D721Med (cell line): ENCODE results near the gene EIF2S2.
"Not testable (repeated sequence)": the region's sequence is repeated elsewhere in the genome, so short reads cannot be mapped to it uniquely, and the experiment has no call there.

ENCODE experiments used
- DNase-seq: peaks from one replicate; pipeline ENCODE4 v3.0.0; 2011; ENCODE audit warnings: low spot score; ENCODE audit not compliant: insufficient read length
- FAIRE-seq: peaks from 2 replicates; lab custom pipeline; 2011; peaks lifted over from hg19 to GRCh38; lab: Jason Lieb, UNC
- TF ChIP-seq, protein P1 (sequence below): IDR thresholded peaks from 2 replicates; pipeline ENCODE4 v1.5.1; 2012; ENCODE audit warnings: mild to moderate bottlenecking, control low read depth; ENCODE audit not compliant: insufficient read depth; ENCODE audit errors: missing control alignments

EIF2S2 gene

GRCh38 chr20:34142121-34142520 is 30.1 kb upstream of the EIF2S2 start:
- no peak for FAIRE-seq

DNA sequence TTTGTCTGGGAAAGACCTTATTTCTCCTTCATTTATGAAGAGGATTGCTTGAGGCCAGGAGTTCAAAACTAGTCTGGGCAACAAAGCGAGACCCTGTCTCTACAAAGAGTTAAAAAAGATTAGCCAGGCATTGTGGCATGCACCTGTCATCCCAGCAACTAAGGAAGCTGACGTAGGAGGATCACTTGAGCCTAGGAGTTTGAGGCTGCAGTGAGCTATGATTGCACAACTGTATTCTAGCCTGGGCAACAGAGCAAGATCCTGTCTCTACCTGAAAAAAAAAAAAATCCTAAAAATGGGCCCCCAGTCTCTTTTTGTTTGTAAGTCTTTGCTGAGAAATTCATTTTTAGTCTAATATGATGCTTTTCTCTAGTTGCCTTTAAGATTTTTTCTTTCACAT is 29.2 kb upstream of the EIF2S2 start:
- TF ChIP-seq, protein P1, sequence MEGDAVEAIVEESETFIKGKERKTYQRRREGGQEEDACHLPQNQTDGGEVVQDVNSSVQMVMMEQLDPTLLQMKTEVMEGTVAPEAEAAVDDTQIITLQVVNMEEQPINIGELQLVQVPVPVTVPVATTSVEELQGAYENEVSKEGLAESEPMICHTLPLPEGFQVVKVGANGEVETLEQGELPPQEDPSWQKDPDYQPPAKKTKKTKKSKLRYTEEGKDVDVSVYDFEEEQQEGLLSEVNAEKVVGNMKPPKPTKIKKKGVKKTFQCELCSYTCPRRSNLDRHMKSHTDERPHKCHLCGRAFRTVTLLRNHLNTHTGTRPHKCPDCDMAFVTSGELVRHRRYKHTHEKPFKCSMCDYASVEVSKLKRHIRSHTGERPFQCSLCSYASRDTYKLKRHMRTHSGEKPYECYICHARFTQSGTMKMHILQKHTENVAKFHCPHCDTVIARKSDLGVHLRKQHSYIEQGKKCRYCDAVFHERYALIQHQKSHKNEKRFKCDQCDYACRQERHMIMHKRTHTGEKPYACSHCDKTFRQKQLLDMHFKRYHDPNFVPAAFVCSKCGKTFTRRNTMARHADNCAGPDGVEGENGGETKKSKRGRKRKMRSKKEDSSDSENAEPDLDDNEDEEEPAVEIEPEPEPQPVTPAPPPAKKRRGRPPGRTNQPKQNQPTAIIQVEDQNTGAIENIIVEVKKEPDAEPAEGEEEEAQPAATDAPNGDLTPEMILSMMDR, result no peak
- FAIRE-seq, result no peak
- no peak for DNase-seq

More at GRCh38 chr20:34142121-34142520, 30.1 kb upstream of the EIF2S2 start:
- DNase-seq, result no peak
- TF ChIP-seq, protein P1, result no peak

DNA sequence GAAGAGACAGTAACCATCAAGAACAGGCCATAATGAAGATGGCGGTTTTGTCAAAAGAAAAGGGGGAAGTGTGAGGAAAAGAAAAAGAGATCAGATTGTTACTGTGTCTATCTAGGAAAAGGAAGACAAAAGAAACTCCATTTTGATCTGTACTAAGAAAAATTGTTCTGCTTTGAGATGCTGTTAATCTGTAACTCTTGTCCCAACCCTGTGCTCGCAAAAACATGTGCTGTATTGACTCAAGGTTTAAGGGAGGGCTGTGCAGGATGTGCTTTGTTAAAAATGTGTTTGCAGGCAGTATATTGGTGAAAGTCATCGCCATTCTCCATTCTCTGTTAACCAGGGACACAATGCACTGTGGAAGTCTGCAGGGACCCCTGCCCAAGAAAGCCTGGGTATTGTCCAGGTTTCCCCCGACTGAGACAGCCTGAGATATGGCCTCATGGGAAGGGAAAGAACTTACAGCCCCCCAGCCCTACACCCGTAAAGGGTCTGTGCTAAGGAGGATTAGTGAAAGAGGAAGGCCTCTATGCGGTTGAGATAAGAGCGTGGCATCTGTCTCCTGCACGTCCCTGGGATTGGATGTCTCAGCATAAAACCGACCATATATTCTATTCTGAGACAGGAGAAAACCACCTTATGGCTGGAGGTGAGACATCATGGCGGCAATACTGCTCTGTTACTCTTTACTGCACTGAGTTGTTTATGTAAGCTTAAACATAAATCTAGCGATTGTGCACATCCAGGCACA is 23.7 kb upstream of the EIF2S2 start:
- DNase-seq, FAIRE-seq: not testable (repeated sequence)

GRCh38 chr20:34133365-34133860 is 21.4 kb upstream of the EIF2S2 start:
- not testable (repeated sequence) for FAIRE-seq, DNase-seq

- not testable (repeated sequence) for DNase-seq, FAIRE-seq
Observed at GRCh38 chr20:34132943-34133342, 20.9 kb upstream of the EIF2S2 start.

- not testable (repeated sequence) for DNase-seq, FAIRE-seq
Observed at GRCh38 chr20:34132491-34132890, 20.4 kb upstream of the EIF2S2 start.

GRCh38 chr20:34131491-34131890 is 19.4 kb upstream of the EIF2S2 start:
- DNase-seq (no peak), FAIRE-seq (no peak)
- TF ChIP-seq, protein P1, result no peak

DNA sequence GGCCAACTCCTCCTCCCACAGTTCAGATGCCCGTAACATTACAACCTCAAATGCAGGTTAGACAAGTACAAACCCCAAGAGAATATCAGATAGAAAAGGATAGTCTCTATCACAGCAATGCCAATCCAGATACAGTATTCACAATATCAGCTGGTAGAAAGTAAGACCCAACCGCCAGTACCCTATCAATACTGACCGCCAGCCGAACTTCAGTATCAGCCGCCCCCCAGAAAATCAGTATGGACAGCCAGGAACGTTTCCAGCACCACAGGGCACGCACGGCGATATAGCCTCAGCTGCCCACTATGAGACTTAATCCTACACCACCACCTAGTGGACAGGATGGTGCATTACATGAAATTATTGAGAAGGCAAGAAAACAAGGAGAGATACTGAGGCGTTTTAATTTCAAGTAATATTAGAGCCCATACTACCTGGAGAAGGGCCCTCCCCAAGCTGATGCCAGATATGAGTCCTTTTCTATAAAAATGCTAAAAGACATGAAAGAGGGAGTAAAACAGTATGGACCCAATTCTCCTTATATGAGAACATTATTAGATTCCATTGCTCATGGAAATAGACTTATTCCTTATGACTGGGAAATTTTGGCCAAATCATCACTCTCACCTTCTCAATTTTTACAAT is 17.6 kb upstream of the EIF2S2 start:
- FAIRE-seq (peak; percentile 67), DNase-seq (no peak)
- TF ChIP-seq, protein P1, result peak; percentile 97

GRCh38 chr20:34127792-34128191 is 15.7 kb upstream of the EIF2S2 start:
- TF ChIP-seq, protein P1, result no peak
- FAIRE-seq, result no peak

More at GRCh38 chr20:34127792-34128191, 15.7 kb upstream of the EIF2S2 start:
- no peak for DNase-seq
